Activated CD8-positive, alpha-beta T cell treated with anti-CD3 and anti-CD28 coated beads for 36 hours (primary cell): ENCODE results near the gene DUSP1. TPM values are rescaled to one million over a fixed set of nuclear protein-coding genes. Genes with fewer than 3 reads are reported as not detected.

Experiments
- ATAC-seq: fragments of 200-7000 bp; cut with Tn5 transposase; one replicate; pipeline ENCODE4 v1.10.0; 2021; ENCODE audit warnings: mild to moderate bottlenecking, moderate library complexity
- CTCF ChIA-PET: fragments of 350-600 bp; sonication (Branson Sonifier 250); formaldehyde crosslinking; loops from one replicate; lab custom pipeline; 2021; ENCODE audit warnings: antibody characterized with exemption; lab: Charles Lee
- POLR2A ChIA-PET: fragments of 350-600 bp; sonication (Branson Sonifier 250); formaldehyde crosslinking; loops from one replicate; lab custom pipeline; 2021; ENCODE audit warnings: antibody characterized with exemption; lab: Charles Lee
- DNase-seq: peaks from one replicate; pipeline ENCODE4 v3.0.0-alpha.2; 2020
- H3K27ac Mint-ChIP-seq: one replicate; pipeline ENCODE4 v1.8.0; 2021; ENCODE audit warnings: mild to moderate bottlenecking, mixed read lengths
- H3K27me3 Mint-ChIP-seq: one replicate; pipeline ENCODE4 v1.8.0; 2021; ENCODE audit warnings: mixed read lengths
- H3K36me3 Mint-ChIP-seq: one replicate; pipeline ENCODE4 v1.8.0; 2021; ENCODE audit warnings: low read depth, mixed read lengths
- H3K4me1 Mint-ChIP-seq: one replicate; pipeline ENCODE4 v1.8.0; 2021; ENCODE audit warnings: low read depth, mixed read lengths
- H3K4me3 Mint-ChIP-seq: one replicate; pipeline ENCODE4 v1.8.0; 2021; ENCODE audit warnings: mild to moderate bottlenecking, moderate library complexity, mixed read lengths
- H3K9me3 Mint-ChIP-seq: one replicate; pipeline ENCODE4 v1.8.0; 2021; ENCODE audit warnings: mixed read lengths
- CTCF ChIP-seq: fragments of 200-600 bp; IDR thresholded peaks from one replicate; pipeline ENCODE4 v1.8.0; 2022; ENCODE audit warnings: antibody characterized with exemption, mild to moderate bottlenecking
- intact Hi-C: fragments of 100-400 bp; cut with micrococcal nuclease; formaldehyde crosslinking; loops from one replicate; pipeline ENCODE4 v1.10.0; 2022
- total RNA-seq, 2 experiments: library from RNA; stranded (reverse); gene quantifications; one replicate each; pipeline ENCODE4 v1.2.3, GENCODE V29; 2021

DUSP1 gene
- total RNA-seq, 2 experiments from 2014 or later: 16.6 to 17.9 TPM

GRCh38 chr5:172753101-172753500 lies 17.9 kb downstream of the DUSP1 start:
- Mint-ChIP-seq H3K4me1 (no peaks in the 10 kb centered on the region), H3K27ac (no peak overlapping the region), H3K27me3 (no peaks in the 10 kb centered on the region), H3K36me3 (no peaks in the 10 kb centered on the region), H3K4me3 (no peak overlapping the region), H3K9me3 (no peaks in the 10 kb centered on the region)
- DNase-seq: no peak
- no peak for TF ChIP-seq CTCF
- CTCF ChIA-PET: interaction anchor here (1.1 to 1.4 kb wide), 2 partner anchors 36 to 40 kb away, joined by 4 to 5 read pairs; no protein-coding TSS in a partner anchor
- intact Hi-C loops: no loop called here
- ATAC-seq: no peak
- POLR2A ChIA-PET: interaction anchor here (0.8 kb wide), 1 partner anchor 12 kb away, joined by 3 read pairs; no protein-coding TSS in a partner anchor

- ChIA-PET POLR2A (interaction anchor here (0.8 to 1.2 kb wide), 3 partner anchors 13 to 27 kb away, joined by 3 read pairs; no protein-coding TSS in a partner anchor), CTCF (interaction anchor here (0.9 to 1.4 kb wide), 3 partner anchors 35 to 180 kb away, joined by 3 to 5 read pairs (median 4); no protein-coding TSS in a partner anchor)
- intact Hi-C loops: no loop called here
- no peak for DNase-seq
- H3K27me3 Mint-ChIP-seq: no peaks in the 10 kb centered on the region
- H3K36me3 Mint-ChIP-seq: no peaks in the 10 kb centered on the region
- H3K4me1 Mint-ChIP-seq: no peaks in the 10 kb centered on the region
- H3K4me3 Mint-ChIP-seq: no peak overlapping the region
- ATAC-seq: no peak
- H3K9me3 Mint-ChIP-seq: peaks cover 5% of the 10 kb centered on the region
- no peak for TF ChIP-seq CTCF
- no peak overlapping the region for H3K27ac Mint-ChIP-seq
Measured at GRCh38 chr5:172751761-172752510, 19.1 kb downstream of the DUSP1 start.

GRCh38 chr5:172749881-172750633 lies 20.9 kb downstream of the DUSP1 start:
- Mint-ChIP-seq H3K27me3 (no peaks in the 10 kb centered on the region), H3K4me3 (no peak overlapping the region), H3K36me3 (no peaks in the 10 kb centered on the region), H3K4me1 (no peaks in the 10 kb centered on the region), H3K27ac (no peak overlapping the region), H3K9me3 (peaks cover 5% of the 10 kb centered on the region)
- ATAC-seq (no peak), DNase-seq (no peak)
- ChIA-PET CTCF (interaction anchor here (0.8 to 1.8 kb wide), 2 partner anchors 14 to 181 kb away, joined by 3 to 4 read pairs; no protein-coding TSS in a partner anchor), POLR2A (interaction anchor here (1.1 kb wide), 1 partner anchor 15 kb away, joined by 5 read pairs; no protein-coding TSS in a partner anchor)
- intact Hi-C loops: no loop called here
- no peak for TF ChIP-seq CTCF

GRCh38 chr5:172749076-172749475 lies 21.9 kb downstream of the DUSP1 start:
- intact Hi-C loops: no loop called here
- Mint-ChIP-seq H3K9me3 (peaks cover 5% of the 10 kb centered on the region), H3K27ac (no peak overlapping the region), H3K4me1 (peaks cover 3% of the 10 kb centered on the region), H3K4me3 (no peak overlapping the region), H3K27me3 (no peaks in the 10 kb centered on the region), H3K36me3 (no peaks in the 10 kb centered on the region)
- DNase-seq: no peak
- ChIA-PET CTCF (interaction anchor here (1.8 kb wide), 1 partner anchor 15 kb away, joined by 4 read pairs; no protein-coding TSS in a partner anchor), POLR2A (no interaction called here)
- TF ChIP-seq CTCF: no peak
- ATAC-seq: no peak
